NCI-H2107 treated with DMSO at 0.1 percent for 48 hours (cell line): Measurements from ENCODE around the gene NANS.
A peak's percentile ranks its signal among the peaks of the same experiment; 100 is the strongest.
"Not testable (repeated sequence)": the region's sequence is repeated elsewhere in the genome, so short reads cannot be mapped to it uniquely, and the experiment has no call there.

ENCODE experiments used
- DNase-seq: peaks from one replicate; lab custom pipeline; 2025; ENCODE audit not compliant: unreplicated experiment; lab: John Stamatoyannopoulos, UW

NANS gene

DNA sequence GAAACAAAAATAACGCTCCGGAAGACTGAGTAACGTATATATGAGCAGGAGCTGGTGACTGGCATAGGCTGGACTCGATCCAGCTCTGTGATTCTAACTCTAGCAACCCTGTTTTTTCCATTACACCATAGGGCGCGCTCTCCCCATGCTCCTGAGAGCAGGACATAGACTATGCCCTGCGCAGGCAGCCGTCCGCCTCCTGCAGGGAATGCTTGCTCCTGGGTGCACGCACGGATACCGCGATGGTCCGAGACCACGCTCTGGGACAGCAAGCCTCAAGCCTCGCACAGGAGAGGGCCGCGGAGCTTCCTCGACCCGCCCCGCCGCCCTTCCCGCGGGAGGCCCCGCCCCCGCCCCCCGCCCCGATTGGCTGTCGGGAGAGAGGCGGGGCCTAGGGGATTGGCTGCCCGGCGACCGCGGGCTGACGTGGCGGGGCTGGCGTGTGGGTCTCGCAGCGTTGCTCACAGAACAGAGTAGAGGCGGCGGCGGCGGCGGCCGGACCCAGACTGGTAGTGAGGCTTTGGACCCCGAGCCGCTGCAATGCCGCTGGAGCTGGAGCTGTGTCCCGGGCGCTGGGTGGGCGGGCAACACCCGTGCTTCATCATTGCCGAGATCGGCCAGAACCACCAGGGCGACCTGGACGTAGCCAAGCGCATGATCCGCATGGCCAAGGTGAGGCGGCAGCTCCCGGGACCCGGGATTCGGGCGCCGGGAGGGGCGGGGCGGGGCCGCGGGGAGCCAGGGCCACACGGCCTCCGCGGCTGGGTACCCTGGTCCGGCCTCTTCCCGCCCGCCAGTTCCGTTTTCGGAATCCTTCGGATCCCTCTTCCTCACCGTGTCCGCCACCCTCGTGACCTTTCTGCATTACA, at the start of gene NANS:
TSS of gene NANS (plus strand) at position 464 of the 869 bp plus-strand sequence. CDS start at position 541, 77 bp downstream.
- peak; percentile 78 for DNase-seq

DNA sequence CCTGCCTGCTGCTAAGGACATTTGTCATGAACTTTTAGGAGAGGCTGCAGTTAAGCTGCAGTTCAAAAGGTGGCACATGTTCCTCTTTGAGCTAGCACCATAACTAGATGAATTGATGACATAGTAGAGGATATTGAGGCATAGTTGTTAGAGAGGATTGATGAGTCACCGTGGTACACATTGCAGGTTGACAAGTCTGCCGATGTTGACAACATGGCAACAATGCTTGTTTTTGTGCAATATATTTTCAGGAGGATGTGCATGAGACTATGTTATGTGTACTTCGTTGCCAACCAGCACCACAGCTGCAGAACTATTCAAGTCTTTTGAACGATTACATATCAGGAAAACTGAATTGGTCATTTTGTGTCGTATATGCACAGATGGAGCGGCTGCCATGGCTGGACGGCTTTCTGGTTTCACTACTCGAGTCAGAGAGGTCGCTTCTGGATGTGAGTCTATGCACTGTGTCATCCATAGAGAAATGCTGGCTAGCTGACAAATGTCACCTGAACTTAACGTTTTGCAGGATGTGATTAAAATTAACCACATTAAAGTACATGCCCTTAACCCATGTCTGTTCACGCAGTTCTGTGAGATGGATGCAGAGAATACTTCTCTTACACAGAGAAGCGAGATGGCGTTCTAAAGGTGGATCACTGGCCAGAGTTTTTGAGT, 49.1 kb upstream of the NANS start:
- no peak for DNase-seq

DNA sequence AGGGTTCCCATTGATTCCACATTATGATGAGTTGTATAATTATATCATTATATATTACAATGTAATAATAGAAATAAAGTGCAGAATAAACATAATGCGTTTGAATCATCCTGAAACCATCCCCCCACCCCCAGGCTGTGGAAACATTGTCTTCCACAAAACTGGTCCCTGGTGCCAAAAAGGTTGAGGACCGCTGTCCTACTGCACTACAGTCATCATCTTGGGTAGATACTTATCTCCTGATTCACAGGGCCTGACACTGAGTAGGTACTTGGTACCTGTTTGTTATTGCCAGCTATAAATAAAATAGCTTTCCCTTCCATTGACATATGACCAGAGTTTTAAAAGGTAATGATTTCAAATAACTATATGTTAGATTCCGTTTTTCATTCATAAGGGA, 47.8 kb upstream of the NANS start:
- no peak for DNase-seq

DNA sequence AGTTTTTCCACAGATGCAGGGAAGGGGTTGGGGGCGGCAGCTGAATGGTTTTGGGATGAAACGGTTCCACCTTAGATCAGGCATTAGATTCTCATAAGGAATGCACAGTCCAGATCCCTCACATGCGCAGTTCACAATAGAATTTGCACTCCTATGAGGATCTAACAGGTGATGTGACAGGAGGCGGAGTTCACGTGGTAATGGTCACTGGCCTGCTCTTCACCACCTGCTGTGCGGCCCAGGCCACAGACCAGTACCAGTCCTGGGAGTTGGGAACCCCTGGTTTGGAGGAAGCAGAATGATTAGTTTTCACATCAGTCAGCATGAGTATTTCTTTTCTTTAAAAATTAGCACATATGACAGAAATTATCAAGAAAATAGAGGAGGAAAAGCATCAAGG, 47.1 kb upstream of the NANS start:
- DNase-seq: no peak

DNA sequence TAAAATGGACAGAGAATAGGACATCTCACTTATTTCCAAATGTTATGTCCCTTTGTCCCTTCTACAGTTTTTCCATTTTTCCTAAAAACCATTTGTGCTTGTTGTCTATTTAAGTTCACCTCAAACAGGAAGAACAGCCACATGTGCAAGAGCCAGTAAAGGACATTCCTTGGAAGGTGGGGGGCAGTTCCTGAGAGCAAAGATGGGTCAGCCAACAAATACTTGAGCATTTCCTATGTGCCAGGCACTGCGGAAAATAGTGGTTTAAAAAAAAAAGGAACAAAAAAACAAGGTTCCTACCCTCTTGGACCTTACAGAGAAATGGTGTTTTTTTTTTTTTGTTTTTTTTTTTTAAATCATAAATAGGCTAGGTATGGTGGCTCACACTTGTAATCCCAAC, 46.6 kb upstream of the NANS start:
- no peak for DNase-seq

GRCh38 chr9:98010445-98010844, 46.1 kb upstream of the NANS start:
- DNase-seq: peak; percentile 64

- DNase-seq: no peak
Measured at GRCh38 chr9:98011122-98011521, 45.4 kb upstream of the NANS start.

DNA sequence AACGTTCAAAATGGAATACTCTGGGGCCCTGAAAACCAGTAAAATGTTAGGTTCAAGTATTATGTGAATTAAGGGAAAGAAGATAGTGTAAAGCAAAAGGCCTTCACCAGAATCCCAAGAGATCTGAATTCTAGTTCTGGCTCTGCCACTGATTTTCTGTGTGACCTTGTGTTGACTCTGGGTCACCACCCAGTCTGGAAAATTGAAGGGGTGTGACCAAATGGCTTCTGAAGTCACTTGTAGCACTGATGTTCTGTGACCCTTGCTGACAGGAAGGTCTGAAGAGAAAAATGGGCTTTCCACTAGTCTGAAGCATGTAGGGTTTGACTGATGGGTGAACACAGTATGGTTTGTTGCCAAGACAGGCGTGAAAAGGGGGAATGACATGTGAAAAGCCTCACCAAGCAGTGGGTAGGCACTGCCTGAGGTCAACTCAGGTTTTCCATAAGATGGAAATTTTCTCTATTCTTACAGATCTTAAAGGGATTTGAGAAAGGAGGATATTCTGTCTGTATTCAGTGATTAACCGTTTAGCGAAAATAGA, 40.3 kb upstream of the NANS start:
- no peak for DNase-seq

GRCh38 chr9:98017306-98017705, 39.2 kb upstream of the NANS start:
- no peak for DNase-seq

DNA sequence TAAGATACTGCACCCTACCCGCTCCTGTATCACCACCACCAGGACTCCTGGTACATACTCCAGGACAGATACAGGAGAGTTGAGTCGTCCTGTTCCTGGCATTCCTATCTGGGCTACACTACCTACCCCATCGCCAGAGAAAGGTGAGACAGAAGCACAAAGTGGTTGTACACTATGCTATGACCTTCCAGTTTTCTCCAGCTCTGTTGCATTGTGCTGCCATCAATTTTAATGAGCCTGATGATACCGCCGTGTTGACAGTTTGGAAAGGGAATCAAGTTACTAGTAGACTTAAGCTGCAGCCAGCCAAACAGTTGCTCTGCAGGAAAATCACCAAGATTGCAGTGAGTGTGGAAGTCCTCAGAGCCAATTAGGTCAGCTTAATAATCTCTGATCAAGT, 38.2 kb upstream of the NANS start:
- peak; percentile 34 for DNase-seq

- no peak for DNase-seq
Measured at GRCh38 chr9:98019098-98019497, 37.4 kb upstream of the NANS start.

- DNase-seq: not testable (repeated sequence)
Measured at GRCh38 chr9:98019869-98020268, 36.7 kb upstream of the NANS start.

GRCh38 chr9:98020476-98021145, 35.9 kb upstream of the NANS start:
- no peak for DNase-seq

DNA sequence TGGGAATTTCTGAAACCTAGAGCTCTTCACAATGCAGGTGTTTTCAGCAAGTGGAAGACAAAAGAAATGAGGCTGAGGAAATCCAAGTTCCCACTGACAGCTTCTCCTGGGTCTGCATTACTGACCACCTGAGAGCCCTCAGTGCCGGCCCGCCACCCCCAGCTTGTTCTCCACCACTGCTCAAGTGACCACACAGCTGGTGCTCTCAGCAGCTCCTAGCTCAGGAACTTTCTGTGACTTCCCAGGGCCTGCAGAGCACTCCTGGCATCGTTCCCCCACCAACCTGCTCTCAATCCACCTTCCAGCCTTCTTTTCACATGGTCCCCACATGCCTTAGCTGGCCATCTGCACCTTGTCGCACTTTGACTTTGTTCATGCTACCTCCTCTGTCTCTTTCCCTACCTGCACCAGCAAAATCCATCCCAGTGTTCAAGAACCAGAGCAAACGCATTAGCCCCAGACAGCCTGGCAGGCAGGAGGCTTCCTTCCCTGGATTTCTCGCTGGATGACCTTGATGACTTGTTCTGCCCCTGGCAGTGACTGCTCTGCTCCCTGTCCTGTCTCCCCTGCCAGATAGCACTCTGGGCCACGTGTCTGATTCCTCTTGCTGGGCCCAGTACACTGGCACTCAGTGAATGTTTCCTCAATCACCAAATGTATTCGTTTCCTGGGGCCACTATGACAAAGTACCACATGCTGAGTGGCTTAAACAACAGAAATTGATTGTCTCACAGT, 35.1 kb upstream of the NANS start:
- no peak for DNase-seq

DNA sequence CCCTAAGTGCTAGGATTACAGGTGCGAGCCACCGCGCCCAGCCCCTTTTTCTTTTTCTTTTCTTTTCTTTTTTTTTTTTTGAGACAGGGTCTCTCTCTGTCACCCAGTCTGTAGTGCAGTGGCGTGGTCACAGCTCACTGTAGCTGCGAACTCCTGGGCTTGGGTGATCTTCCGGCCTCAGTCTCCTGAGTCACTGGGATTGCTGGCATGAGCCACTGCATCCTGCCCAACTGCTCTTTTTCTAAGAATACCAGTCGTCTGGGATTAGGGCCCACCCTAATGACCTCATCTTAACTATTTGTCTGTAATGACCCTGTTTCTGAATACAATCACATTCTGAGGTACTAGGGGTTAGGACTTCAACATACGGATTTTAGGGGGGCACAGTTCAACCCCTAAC, 34.1 kb upstream of the NANS start:
- no peak for DNase-seq

DNA sequence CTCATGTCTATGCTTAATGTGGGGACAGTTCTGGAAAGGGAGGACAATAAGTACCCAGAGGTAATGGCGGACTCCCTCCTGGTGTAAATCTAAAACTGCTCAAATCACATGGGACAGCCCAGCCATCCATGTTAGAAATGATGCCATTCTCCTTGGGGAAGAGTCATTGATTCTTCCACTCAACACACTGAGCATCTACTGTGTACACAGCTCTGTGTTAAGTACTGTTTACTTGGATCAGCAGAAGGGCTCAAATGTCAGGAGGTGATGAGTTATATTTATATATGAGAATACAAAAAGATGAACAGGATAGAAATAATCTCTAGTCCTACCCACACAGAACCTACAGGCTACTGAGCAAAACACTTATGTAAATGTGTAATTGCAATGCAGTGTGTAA, 31.8 kb upstream of the NANS start:
- no peak for DNase-seq

DNA sequence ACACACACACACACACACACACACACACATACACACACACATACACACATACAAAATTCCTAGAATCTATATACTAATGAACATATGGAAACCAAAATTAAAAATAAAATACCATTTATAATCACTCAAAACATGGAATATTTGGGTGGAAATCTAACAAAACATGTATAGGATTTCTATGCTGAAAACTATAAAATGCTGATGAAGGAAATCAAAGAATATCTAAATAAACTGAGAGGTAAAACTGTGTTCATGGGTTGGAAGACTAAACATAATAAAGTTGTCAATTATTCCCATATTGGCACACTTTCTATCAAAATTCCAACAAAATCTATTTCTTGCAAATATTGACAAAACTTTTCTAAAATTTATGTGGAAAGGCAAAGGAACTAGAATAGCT, 25.4 kb upstream of the NANS start:
- no peak for DNase-seq

DNA sequence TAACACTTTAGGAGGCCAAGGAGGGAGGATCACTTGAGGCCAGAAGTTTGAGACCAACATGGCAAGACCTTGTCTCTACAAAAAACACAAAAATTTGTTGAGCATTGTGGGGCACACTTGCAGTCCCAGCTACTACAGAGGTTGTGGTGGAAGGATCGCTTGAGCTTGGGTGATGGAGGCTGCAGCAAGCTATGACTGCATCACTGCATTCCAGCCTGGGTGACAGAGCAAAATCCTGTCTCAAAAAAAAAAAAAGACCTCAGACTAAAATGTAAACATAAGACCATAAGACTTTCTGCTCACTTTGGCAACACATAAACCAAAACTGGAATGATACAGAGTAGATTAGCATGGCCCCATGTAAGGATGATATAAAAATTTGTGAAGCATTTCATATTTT, 24.6 kb upstream of the NANS start:
- DNase-seq: no peak

DNA sequence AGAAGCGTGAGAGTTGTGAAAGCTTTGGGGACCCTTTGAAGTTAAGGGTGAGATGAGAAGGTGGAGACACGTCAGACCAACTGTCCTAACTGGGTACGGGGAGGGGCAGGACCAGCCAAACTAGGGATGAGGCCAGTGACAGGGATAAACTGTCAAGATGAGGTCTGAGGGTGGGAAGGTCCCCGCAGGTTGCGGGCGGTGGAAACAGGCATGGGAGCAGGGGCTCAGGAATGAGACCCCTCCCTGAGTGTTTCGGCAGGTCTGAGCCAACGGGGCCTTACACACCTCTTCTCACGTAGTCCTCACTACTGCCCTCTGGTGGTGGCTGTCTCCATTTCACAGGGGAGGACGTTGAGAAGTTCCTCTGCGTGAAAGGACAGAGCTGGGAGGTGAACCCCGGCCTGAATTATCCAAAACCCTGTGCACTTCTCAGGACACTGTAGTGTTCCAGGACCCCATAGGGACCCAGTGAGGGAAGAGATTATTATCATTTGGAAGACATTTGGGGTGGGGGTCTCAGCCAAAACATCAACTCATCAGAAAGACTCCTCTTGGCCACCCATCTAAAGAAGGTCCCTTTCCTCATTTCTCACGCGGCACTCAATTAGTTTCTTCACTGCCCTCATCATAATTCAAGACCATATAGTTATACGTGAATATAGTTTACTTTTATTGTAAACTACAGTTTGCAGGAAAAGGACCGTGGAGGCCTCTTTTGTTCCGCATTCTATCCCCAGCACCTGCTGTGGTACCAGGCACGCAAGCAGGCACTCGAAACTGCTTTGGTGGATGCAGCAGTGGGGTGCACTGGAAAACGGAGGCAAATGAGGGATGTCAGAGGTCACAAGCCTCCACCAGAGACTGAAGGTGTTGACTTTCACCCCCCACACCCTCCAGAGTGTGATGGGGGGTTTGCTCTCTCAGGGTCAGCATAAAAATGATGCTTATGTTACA, 21.7 kb upstream of the NANS start:
- DNase-seq: no peak

DNA sequence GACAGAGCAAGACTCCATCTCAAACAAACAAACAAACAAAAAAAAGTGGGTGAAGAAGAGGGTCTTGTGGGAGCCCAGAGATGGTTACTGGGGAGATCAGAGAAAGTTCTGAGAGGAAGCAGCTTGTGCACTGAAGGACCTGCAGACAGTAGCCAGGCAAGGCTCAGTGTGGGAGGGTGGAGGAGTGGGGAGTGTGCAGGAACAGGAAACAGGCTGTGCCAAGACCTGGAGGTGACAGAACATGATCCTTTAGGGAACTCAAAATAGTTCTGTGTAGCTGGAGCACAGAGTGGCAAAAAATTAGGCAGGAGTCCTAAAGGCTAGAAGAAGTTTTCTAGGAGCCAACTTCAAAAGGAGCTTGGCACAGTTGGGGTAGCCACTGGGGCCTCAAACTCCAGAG, 19.2 kb upstream of the NANS start:
- DNase-seq: no peak
